ENCODE results near the gene ARHGAP26. TPM values are rescaled to one million over a fixed set of nuclear protein-coding genes. Genes with fewer than 3 reads are reported as not detected.

Gene ARHGAP26
- total RNA-seq, 1 donor from 2014 or later = 14.1 TPM

DNA sequence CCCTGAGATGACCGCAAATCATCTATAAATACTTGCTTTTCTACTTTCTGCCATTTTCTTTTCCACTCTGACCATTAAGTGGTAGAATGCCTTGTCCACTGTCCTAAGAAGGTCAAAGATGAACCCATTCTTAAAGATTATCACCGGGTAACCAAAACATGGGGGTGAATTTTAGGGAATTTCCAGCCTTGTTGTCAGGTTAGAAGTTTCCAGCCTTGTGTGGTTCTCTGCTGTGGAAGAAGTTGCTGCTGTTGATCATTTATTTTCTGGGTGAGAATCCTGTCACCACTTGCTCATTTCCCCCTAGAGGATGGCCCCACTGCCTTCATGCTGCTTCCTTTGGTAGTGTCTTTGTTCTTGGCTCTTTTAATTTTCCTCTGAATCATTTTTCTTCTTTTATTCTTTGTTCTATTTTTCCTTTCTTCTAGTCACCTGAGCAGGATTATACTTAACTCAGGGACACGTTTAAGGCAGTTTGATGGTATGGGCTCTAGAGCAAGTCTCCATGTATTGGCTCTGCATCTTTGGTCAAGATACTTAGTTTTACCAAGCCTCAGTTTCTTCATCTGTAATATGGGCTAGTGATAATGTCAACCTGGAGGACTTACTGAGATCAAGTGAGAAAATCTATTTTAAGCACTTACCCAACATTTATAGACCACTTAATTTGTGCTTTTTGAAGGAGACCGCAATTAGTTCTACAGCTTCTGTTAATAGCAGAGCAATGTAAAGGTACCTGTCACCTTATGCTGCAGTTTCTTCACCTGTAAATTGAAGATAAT is 266.2 kb downstream of the ARHGAP26 start:
- Mint-ChIP-seq H3K9me3 (ENCODE audit: unreplicated experiment) (peaks cover 5% of the 10 kb centered on the region), H3K4me1 (ENCODE audit: unreplicated experiment) (peaks cover 3% of the 10 kb centered on the region), H3K36me3 (ENCODE audit: unreplicated experiment) (peaks cover 3% of the 10 kb centered on the region), H3K4me3 (ENCODE audit: unreplicated experiment) (no peak overlapping the region), H3K27ac (ENCODE audit: unreplicated experiment) (no peak overlapping the region), H3K27me3 (ENCODE audit: unreplicated experiment) (no peaks in the 10 kb centered on the region)
- DNase-seq (ENCODE audit: extremely low spot score, unreplicated experiment) = no peak
- TF ChIP-seq, protein P1, sequence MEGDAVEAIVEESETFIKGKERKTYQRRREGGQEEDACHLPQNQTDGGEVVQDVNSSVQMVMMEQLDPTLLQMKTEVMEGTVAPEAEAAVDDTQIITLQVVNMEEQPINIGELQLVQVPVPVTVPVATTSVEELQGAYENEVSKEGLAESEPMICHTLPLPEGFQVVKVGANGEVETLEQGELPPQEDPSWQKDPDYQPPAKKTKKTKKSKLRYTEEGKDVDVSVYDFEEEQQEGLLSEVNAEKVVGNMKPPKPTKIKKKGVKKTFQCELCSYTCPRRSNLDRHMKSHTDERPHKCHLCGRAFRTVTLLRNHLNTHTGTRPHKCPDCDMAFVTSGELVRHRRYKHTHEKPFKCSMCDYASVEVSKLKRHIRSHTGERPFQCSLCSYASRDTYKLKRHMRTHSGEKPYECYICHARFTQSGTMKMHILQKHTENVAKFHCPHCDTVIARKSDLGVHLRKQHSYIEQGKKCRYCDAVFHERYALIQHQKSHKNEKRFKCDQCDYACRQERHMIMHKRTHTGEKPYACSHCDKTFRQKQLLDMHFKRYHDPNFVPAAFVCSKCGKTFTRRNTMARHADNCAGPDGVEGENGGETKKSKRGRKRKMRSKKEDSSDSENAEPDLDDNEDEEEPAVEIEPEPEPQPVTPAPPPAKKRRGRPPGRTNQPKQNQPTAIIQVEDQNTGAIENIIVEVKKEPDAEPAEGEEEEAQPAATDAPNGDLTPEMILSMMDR (IDR thresholded peaks at IDR 0.05) = no peak

DNA sequence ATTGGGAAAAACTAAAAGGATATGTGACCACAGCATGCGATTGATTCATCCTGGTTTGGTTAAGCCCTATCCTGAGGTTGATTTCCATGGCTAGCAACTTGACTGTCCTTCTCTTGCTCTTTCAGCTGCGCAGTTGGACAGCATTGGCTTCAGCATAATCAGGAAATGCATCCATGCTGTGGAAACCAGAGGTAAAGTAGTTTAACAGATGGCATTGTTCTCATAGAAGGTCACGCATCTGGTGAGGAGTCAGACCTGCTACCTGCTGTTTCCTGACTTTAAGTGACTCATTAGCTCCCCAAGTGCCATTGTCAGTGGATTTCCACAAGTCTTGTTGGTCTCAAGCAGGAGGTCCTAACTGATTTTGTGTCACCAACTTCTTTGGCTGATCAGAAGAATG is 266.9 kb downstream of the ARHGAP26 start:
- Mint-ChIP-seq H3K27ac (ENCODE audit: unreplicated experiment) (no peak overlapping the region), H3K36me3 (ENCODE audit: unreplicated experiment) (peaks cover 2% of the 10 kb centered on the region), H3K9me3 (ENCODE audit: unreplicated experiment) (peaks cover 5% of the 10 kb centered on the region), H3K4me1 (ENCODE audit: unreplicated experiment) (peaks cover 4% of the 10 kb centered on the region), H3K27me3 (ENCODE audit: unreplicated experiment) (no peaks in the 10 kb centered on the region), H3K4me3 (ENCODE audit: unreplicated experiment) (no peak overlapping the region)
- TF ChIP-seq, protein P1 (IDR thresholded peaks at IDR 0.05) = no peak
- no peak for DNase-seq (ENCODE audit: extremely low spot score, unreplicated experiment)

DNA sequence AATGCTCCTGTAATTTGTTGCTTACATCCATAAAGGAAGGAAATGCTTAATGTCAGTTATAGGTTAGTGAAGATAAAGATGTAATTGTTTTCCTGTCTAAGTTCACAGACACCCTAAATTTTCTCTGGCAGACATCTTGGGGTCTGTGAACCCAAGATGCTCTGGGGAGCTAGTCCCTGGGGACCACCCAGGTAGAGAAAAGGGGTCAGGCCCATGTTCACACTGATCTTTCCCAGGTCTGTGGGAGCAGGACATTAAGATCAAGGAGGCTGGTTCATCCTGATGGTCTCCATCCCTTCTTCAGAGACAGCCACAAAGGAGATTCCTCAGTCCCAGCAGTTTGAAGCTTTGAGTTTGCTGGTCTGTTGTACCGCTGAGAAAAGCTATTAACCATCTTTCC is 267.5 kb downstream of the ARHGAP26 start:
- peaks cover 5% of the 10 kb centered on the region for H3K36me3 Mint-ChIP-seq (ENCODE audit: unreplicated experiment)
- H3K27ac Mint-ChIP-seq (ENCODE audit: unreplicated experiment) = no peak overlapping the region
- peaks cover 5% of the 10 kb centered on the region for H3K9me3 Mint-ChIP-seq (ENCODE audit: unreplicated experiment)
- DNase-seq (ENCODE audit: extremely low spot score, unreplicated experiment) = no peak
- no peaks in the 10 kb centered on the region for H3K27me3 Mint-ChIP-seq (ENCODE audit: unreplicated experiment)
- H3K4me3 Mint-ChIP-seq (ENCODE audit: unreplicated experiment) = no peak overlapping the region
- TF ChIP-seq, protein P1 (IDR thresholded peaks at IDR 0.05) = no peak
- H3K4me1 Mint-ChIP-seq (ENCODE audit: unreplicated experiment) = peaks cover 10% of the 10 kb centered on the region

DNA sequence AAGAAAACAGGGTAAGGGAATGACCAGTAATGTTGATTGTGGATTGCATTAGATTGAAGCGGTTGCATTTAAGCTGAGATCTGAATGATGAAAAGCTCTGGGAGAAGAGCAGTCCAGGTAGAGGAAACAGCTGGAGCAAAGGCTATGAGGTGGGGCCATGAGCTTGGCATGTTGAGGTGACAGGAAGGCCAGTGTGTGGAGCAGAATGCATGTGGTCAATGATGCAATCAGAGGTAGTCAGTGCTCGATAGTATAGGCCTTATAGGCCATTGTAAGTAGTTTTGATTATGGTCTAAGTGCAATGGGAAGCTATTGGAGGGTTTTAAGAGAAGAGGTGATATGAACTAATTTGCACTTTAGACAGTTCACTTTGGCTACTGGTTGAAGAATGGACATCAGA is 270.4 kb downstream of the ARHGAP26 start:
- Mint-ChIP-seq H3K27me3 (ENCODE audit: unreplicated experiment) (no peaks in the 10 kb centered on the region), H3K9me3 (ENCODE audit: unreplicated experiment) (no peaks in the 10 kb centered on the region), H3K4me1 (ENCODE audit: unreplicated experiment) (peaks cover 7% of the 10 kb centered on the region), H3K4me3 (ENCODE audit: unreplicated experiment) (no peak overlapping the region), H3K36me3 (ENCODE audit: unreplicated experiment) (peaks cover 5% of the 10 kb centered on the region), H3K27ac (ENCODE audit: unreplicated experiment) (no peak overlapping the region)
- DNase-seq (ENCODE audit: extremely low spot score, unreplicated experiment) = no peak
- TF ChIP-seq, protein P1 (IDR thresholded peaks at IDR 0.05) = no peak

DNA sequence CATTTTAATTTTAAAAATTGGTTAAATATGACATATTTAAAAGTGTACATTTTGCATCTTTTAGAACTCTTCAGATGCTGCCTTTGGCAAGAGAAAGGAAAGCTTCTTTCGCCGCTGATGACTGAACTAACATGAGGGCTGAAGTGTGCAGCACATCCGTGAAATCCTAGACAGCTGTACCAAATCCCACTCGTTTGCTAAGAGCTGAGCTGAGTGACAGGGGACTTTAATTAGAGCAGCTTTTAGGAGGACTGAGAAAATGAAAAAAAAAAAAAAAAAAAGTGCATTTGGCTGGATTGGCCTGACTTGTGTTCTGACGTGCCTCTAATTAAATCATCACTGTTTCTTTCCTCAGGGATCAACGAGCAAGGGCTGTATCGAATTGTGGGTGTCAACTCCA is 271.3 kb downstream of the ARHGAP26 start:
- H3K4me3 Mint-ChIP-seq (ENCODE audit: unreplicated experiment) = no peak overlapping the region
- H3K9me3 Mint-ChIP-seq (ENCODE audit: unreplicated experiment) = no peaks in the 10 kb centered on the region
- DNase-seq (ENCODE audit: extremely low spot score, unreplicated experiment) = no peak
- no peak overlapping the region for H3K27ac Mint-ChIP-seq (ENCODE audit: unreplicated experiment)
- peaks cover 3% of the 10 kb centered on the region for H3K36me3 Mint-ChIP-seq (ENCODE audit: unreplicated experiment)
- no peaks in the 10 kb centered on the region for H3K27me3 Mint-ChIP-seq (ENCODE audit: unreplicated experiment)
- peaks cover 7% of the 10 kb centered on the region for H3K4me1 Mint-ChIP-seq (ENCODE audit: unreplicated experiment)
- TF ChIP-seq, protein P1 (IDR thresholded peaks at IDR 0.05) = no peak

Data from osteocyte (in vitro differentiated cells).